Neuronal stem cell (in vitro differentiated cells): ENCODE data around the gene MAPKAP1.

Source experiments
- DNase-seq: peaks from one replicate; pipeline ENCODE4 v3.0.0-alpha.2; 2013; ENCODE audit warnings: low spot score
- H2AFZ ChIP-seq: one replicate; pipeline ENCODE4 v1.6.1; 2013; ENCODE audit warnings: mild to moderate bottlenecking, low read length, inconsistent platforms
- H2AK5ac ChIP-seq: 2 replicates; pipeline ENCODE4 v1.6.1; 2013; ENCODE audit warnings: low read depth, mild to moderate bottlenecking, inconsistent platforms, low read length, moderate library complexity, mixed read lengths
- H2BK120ac ChIP-seq: 2 replicates; pipeline ENCODE4 v1.6.1; 2013; ENCODE audit warnings: low read depth, mild to moderate bottlenecking, inconsistent platforms, low read length, moderate library complexity, mixed read lengths
- H2BK12ac ChIP-seq: one replicate; pipeline ENCODE4 v1.6.1; 2013; ENCODE audit warnings: low read length, inconsistent platforms
- H2BK15ac ChIP-seq: 2 replicates; pipeline ENCODE4 v1.6.1; 2013; ENCODE audit warnings: mild to moderate bottlenecking, low read length, inconsistent platforms, mixed read lengths
- H2BK5ac ChIP-seq: one replicate; pipeline ENCODE4 v1.6.1; 2013; ENCODE audit warnings: inconsistent platforms, mild to moderate bottlenecking, low read length, moderate library complexity
- H3K14ac ChIP-seq: one replicate; pipeline ENCODE4 v1.6.1; 2013; ENCODE audit warnings: low read length, inconsistent platforms
- H3K18ac ChIP-seq: 2 replicates; pipeline ENCODE4 v1.6.1; 2013; ENCODE audit warnings: low read length, inconsistent platforms
- H3K23ac ChIP-seq: 2 replicates; pipeline ENCODE4 v1.6.1; 2013; ENCODE audit warnings: low read depth, mild to moderate bottlenecking, mixed read lengths, low read length, inconsistent platforms; ENCODE audit not compliant: poor library complexity
- H3K27ac ChIP-seq: replicated peaks from 3 replicates; pipeline ENCODE4 v1.5.1; 2013; ENCODE audit warnings: low read length, inconsistent platforms
- H3K27me3 ChIP-seq, 3 experiments: 2 replicates each; pipeline ENCODE4 v1.6.1; 2013; ENCODE audit warnings: low read length in 3 of 3, mild to moderate bottlenecking in 2 of 3, inconsistent platforms in 1 of 3, low read depth in 1 of 3, mixed read lengths in 1 of 3, moderate library complexity in 1 of 3; ENCODE audit not compliant: control insufficient read depth in 3 of 3, insufficient read depth in 3 of 3
- H3K36me3 ChIP-seq, 2 donors: replicated peaks in 1 of 2; 2 replicates each; pipeline ENCODE4 v1.6.1; 2013; ENCODE audit warnings: low read length in 2 of 2; ENCODE audit not compliant: control insufficient read depth in 2 of 2, insufficient read depth in 2 of 2
- H3K4ac ChIP-seq: 2 replicates; pipeline ENCODE4 v1.6.1; 2013; ENCODE audit warnings: inconsistent platforms, mild to moderate bottlenecking, low read length, moderate library complexity
- H3K4me1 ChIP-seq, 2 donors: 1 replicate in 1 of 2; 2 replicates in 1 of 2; pipeline ENCODE4 v1.6.1; 2013; ENCODE audit warnings: low read length in 2 of 2, low read depth in 1 of 2; ENCODE audit not compliant: control insufficient read depth in 2 of 2, insufficient read depth in 1 of 2
- H3K4me2 ChIP-seq: one replicate; pipeline ENCODE4 v1.6.1; 2013; ENCODE audit warnings: mild to moderate bottlenecking, low read length, inconsistent platforms; ENCODE audit not compliant: insufficient read depth, poor library complexity, severe bottlenecking
- H3K4me3 ChIP-seq, 2 donors: 2 replicates each; pipeline ENCODE4 v1.5.1; 2013; ENCODE audit warnings: low read length in 2 of 2, mild to moderate bottlenecking in 2 of 2, inconsistent platforms in 1 of 2, moderate library complexity in 1 of 2
- H3K79me1 ChIP-seq: one replicate; pipeline ENCODE4 v1.6.1; 2013; ENCODE audit warnings: low read depth, mild to moderate bottlenecking, inconsistent platforms, low read length, moderate library complexity
- H3K9ac ChIP-seq: one replicate; pipeline ENCODE4 v1.6.1; 2013; ENCODE audit warnings: mild to moderate bottlenecking, low read depth, low read length, inconsistent platforms; ENCODE audit not compliant: poor library complexity
- H3K9me3 ChIP-seq, 2 donors: replicated peaks in 1 of 2; 2 replicates each; pipeline versions ENCODE3 to v1.6.1; 2013; ENCODE audit warnings: low read length in 2 of 2, mild to moderate bottlenecking in 2 of 2, inconsistent platforms in 1 of 2, low read depth in 1 of 2, mixed read lengths in 1 of 2, moderate library complexity in 1 of 2; ENCODE audit not compliant: control insufficient read depth in 2 of 2, insufficient read depth in 1 of 2
- H4K8ac ChIP-seq: one replicate; pipeline ENCODE4 v1.6.1; 2013; ENCODE audit warnings: low read depth, mild to moderate bottlenecking, inconsistent platforms, low read length, moderate library complexity
- H4K91ac ChIP-seq: one replicate; pipeline ENCODE4 v1.6.1; 2013; ENCODE audit warnings: low read length, low read depth, mild to moderate bottlenecking, inconsistent platforms; ENCODE audit not compliant: poor library complexity
- WGBS, 2 donors: extraction: QIAGEN DNeasy Blood & Tissue Kit; methylation state at CpG; one replicate each; pipeline ENCODE4 v1.1.7; 2013; ENCODE audit warnings: missing lambda C conversion rate in 2 of 2, mixed read lengths in 1 of 2; ENCODE audit not compliant: insufficient read length in 2 of 2, insufficient replicate concordance in 1 of 2; ENCODE audit errors: extremely low coverage in 2 of 2; 5-methylcytosine and 5-hydroxymethylcytosine counted together

Gene MAPKAP1

GRCh38 chr9:125680445-125680844 is 26.6 kb downstream of the MAPKAP1 start:
- H4K91ac ChIP-seq, result no peak overlapping the region

GRCh38 chr9:125679597-125680189 is 27.3 kb downstream of the MAPKAP1 start:
- DNase-seq, result no peak
- WGBS, 2 donors, result no CpG with 5 or more reads among the region's 8 CpGs
- H3K14ac ChIP-seq, result no peak overlapping the region
- peaks cover 0 to 2% of the 10 kb centered on the region in 2 donors for H3K4me1 ChIP-seq
- H3K23ac ChIP-seq, result no peak overlapping the region
- no peak overlapping the region for H4K91ac ChIP-seq
- no peaks in the 10 kb centered on the region for H3K79me1 ChIP-seq
- H3K4me2 ChIP-seq, result no peak overlapping the region
- H3K9ac ChIP-seq, result no peak overlapping the region
- H2AK5ac ChIP-seq, result no peak overlapping the region
- H3K27ac ChIP-seq, result no peak overlapping the region
- H3K9me3 ChIP-seq, result no peaks in the 10 kb centered on the region
- H3K27me3 ChIP-seq, result no peaks in the 10 kb centered on the region
- no peak overlapping the region for H3K18ac ChIP-seq
- H2BK12ac ChIP-seq, result no peak overlapping the region
- H2BK5ac ChIP-seq, result no peak overlapping the region
- no peak overlapping the region for H3K4me3 ChIP-seq
- no peak overlapping the region for H3K4ac ChIP-seq
- H3K36me3 ChIP-seq, result no peaks in the 10 kb centered on the region
- no peak overlapping the region for H2BK15ac ChIP-seq
- H4K8ac ChIP-seq, result no peak overlapping the region
- no peak overlapping the region for H2BK120ac ChIP-seq
- H2AFZ ChIP-seq, result no peak overlapping the region

More at GRCh38 chr9:125680445-125680844, 26.6 kb downstream of the MAPKAP1 start:
- H3K4me2 ChIP-seq, result no peak overlapping the region
- no peak overlapping the region for H3K23ac ChIP-seq
- H3K4ac ChIP-seq, result no peak overlapping the region
- no peaks in the 10 kb centered on the region for H3K79me1 ChIP-seq
- no peaks in the 10 kb centered on the region for H3K9me3 ChIP-seq
- no peak overlapping the region for H2BK12ac ChIP-seq
- H2BK120ac ChIP-seq, result no peak overlapping the region
- H2BK15ac ChIP-seq, result no peak overlapping the region
- no peak overlapping the region for H3K9ac ChIP-seq
- no peaks in the 10 kb centered on the region for H3K27me3 ChIP-seq
- H3K27ac ChIP-seq, result no peak overlapping the region
- H3K4me1 ChIP-seq, result peaks cover 0 to 2% of the 10 kb centered on the region in 2 donors
- no peak overlapping the region for H3K14ac ChIP-seq
- H3K36me3 ChIP-seq, result no peaks in the 10 kb centered on the region
- no peak overlapping the region for H2AK5ac ChIP-seq
- H3K4me3 ChIP-seq, result no peak overlapping the region
- no peak overlapping the region for H3K18ac ChIP-seq
- DNase-seq, result no peak
- no peak overlapping the region for H4K8ac ChIP-seq
- H2BK5ac ChIP-seq, result no peak overlapping the region
- H2AFZ ChIP-seq, result no peak overlapping the region

- Histone ChIP-seq H3K23ac (no peak overlapping the region), H4K91ac (no peak overlapping the region), H2BK12ac (no peak overlapping the region), H2BK120ac (no peak overlapping the region), H3K36me3 (peaks cover 2 to 7% of the 10 kb centered on the region in 2 donors), H2AFZ (no peak overlapping the region), H3K4ac (no peak overlapping the region), H3K27me3 (no peaks in the 10 kb centered on the region), H3K14ac (no peak overlapping the region), H3K79me1 (no peaks in the 10 kb centered on the region), H3K18ac (no peak overlapping the region), H4K8ac (no peak overlapping the region), H2BK5ac (no peak overlapping the region), H3K4me2 (no peak overlapping the region), H3K27ac (no peak overlapping the region), H2AK5ac (no peak overlapping the region), H2BK15ac (no peak overlapping the region), H3K9ac (no peak overlapping the region), H3K9me3 (no peaks in the 10 kb centered on the region), H3K4me1 (peaks cover 0 to 4% of the 10 kb centered on the region in 2 donors), H3K4me3 (no peak overlapping the region)
- DNase-seq, result no peak
- WGBS, 2 donors, result no CpG with 5 or more reads among the region's 3 CpGs
Measured at GRCh38 chr9:125674981-125675973, 31.7 kb downstream of the MAPKAP1 start.

- Histone ChIP-seq H2AK5ac (no peak overlapping the region), H3K27me3 (no peaks in the 10 kb centered on the region), H4K8ac (no peak overlapping the region), H3K79me1 (no peaks in the 10 kb centered on the region), H3K18ac (no peak overlapping the region), H3K4me1 (peaks cover 0 to 4% of the 10 kb centered on the region in 2 donors), H3K27ac (no peak overlapping the region), H4K91ac (no peak overlapping the region), H3K14ac (no peak overlapping the region), H2BK15ac (no peak overlapping the region), H3K4ac (no peak overlapping the region), H3K23ac (no peak overlapping the region), H3K9me3 (no peaks in the 10 kb centered on the region), H3K9ac (no peak overlapping the region), H3K4me3 (no peak overlapping the region), H3K36me3 (peaks cover 2 to 15% of the 10 kb centered on the region in 2 donors), H3K4me2 (no peak overlapping the region), H2BK120ac (no peak overlapping the region), H2BK5ac (no peak overlapping the region), H2BK12ac (no peak overlapping the region), H2AFZ (no peak overlapping the region)
- no peak for DNase-seq
- WGBS, 2 donors, result no CpG with 5 or more reads among the region's 3 CpGs
Measured at GRCh38 chr9:125672876-125673275, 34.1 kb downstream of the MAPKAP1 start.
